WTC11 (cell line): ENCODE measurements around the gene GGACT. TPM values are rescaled to one million over a fixed set of nuclear protein-coding genes. Genes with fewer than 3 reads are reported as not detected.
A peak's percentile ranks its signal among the peaks of the same experiment; 100 is the strongest.

ENCODE experiments used
- ATAC-seq: fragments of 200-7000 bp; cut with Tn5 transposase; 2 replicates; pipeline ENCODE4 v1.10.0; 2021; ENCODE audit warnings: mild to moderate bottlenecking, moderate library complexity
- CTCF ChIA-PET: fragments of 300-600 bp; sonication (Branson Sonifier 250); formaldehyde crosslinking; loops from one replicate; lab custom pipeline; 2021; ENCODE audit warnings: antibody characterized with exemption; lab: Charles Lee
- POLR2A ChIA-PET: fragments of 350-600 bp; sonication (Branson Sonifier 250); formaldehyde crosslinking; loops from one replicate; lab custom pipeline; 2021; ENCODE audit warnings: antibody characterized with exemption; lab: Charles Lee
- DNase-seq: peaks from one replicate; pipeline ENCODE4 v3.0.0; 2021; ENCODE audit warnings: low spot score
- H3K27ac Mint-ChIP-seq: 2 replicates; pipeline ENCODE4 v1.8.0; 2021; ENCODE audit warnings: mixed read lengths
- H3K27me3 Mint-ChIP-seq: 2 replicates; pipeline ENCODE4 v1.8.0; 2021; ENCODE audit warnings: low read depth, mild to moderate bottlenecking, moderate library complexity, mixed read lengths
- H3K36me3 Mint-ChIP-seq: 2 replicates; pipeline ENCODE4 v1.8.0; 2021; ENCODE audit warnings: mixed read lengths
- H3K4me1 Mint-ChIP-seq: 2 replicates; pipeline ENCODE4 v1.8.0; 2022; ENCODE audit warnings: mixed read lengths
- H3K4me3 Mint-ChIP-seq: 2 replicates; pipeline ENCODE4 v1.8.0; 2021; ENCODE audit warnings: mild to moderate bottlenecking, moderate library complexity, mixed read lengths
- H3K9me3 Mint-ChIP-seq: 2 replicates; pipeline ENCODE4 v1.8.0; 2021; ENCODE audit warnings: mixed read lengths
- AR ChIP-seq: fragments of 250-450 bp; sonication (Bioruptor Pico); IDR thresholded peaks from 2 replicates; pipeline ENCODE4 v1.9.0; 2021; ENCODE audit warnings: mild to moderate bottlenecking
- CTCF ChIP-seq: fragments of 200-600 bp; IDR thresholded peaks from 2 replicates; pipeline ENCODE4 v1.8.0; 2022; ENCODE audit warnings: antibody characterized with exemption
- JAZF1 ChIP-seq: fragments of 250-450 bp; sonication (Bioruptor Pico); IDR thresholded peaks from 2 replicates; pipeline ENCODE4 v1.9.0; 2021; ENCODE audit warnings: moderate library complexity, mild to moderate bottlenecking, inconsistent platforms
- KAT7 ChIP-seq: sonication (generic); formaldehyde crosslinking; IDR thresholded peaks from 2 replicates; pipeline ENCODE4 v1.8.1; 2023; ENCODE audit warnings: missing genetic modification reagents, mild to moderate bottlenecking, borderline replicate concordance
- TCF7 ChIP-seq: sonication (generic); formaldehyde crosslinking; IDR thresholded peaks from 2 replicates; pipeline ENCODE4 v1.8.0; 2022; ENCODE audit warnings: mild to moderate bottlenecking, low read depth, missing genetic modification reagents, moderate library complexity
- TP53 ChIP-seq: sonication (generic); formaldehyde crosslinking; IDR thresholded peaks from 2 replicates; pipeline ENCODE4 v1.8.1; 2023; ENCODE audit warnings: mild to moderate bottlenecking, missing genetic modification reagents
- ZNF263 ChIP-seq: sonication (generic); formaldehyde crosslinking; IDR thresholded peaks from 2 replicates; pipeline ENCODE4 v1.8.1; 2022; ENCODE audit warnings: low read depth, mild to moderate bottlenecking, moderate library complexity, missing genetic modification reagents
- ZNF281 ChIP-seq: sonication (generic); formaldehyde crosslinking; IDR thresholded peaks from 2 replicates; pipeline ENCODE4 v1.8.0; 2023; ENCODE audit warnings: mild to moderate bottlenecking, missing genetic modification reagents
- ZSCAN18 ChIP-seq: fragments of 250-450 bp; sonication (Bioruptor Pico); IDR thresholded peaks from 2 replicates; pipeline ENCODE4 v2.1.2; 2022; ENCODE audit warnings: mild to moderate bottlenecking, moderate library complexity
- total RNA-seq: library from RNA; stranded (reverse); gene quantifications from 3 replicates; pipeline ENCODE4 v1.2.3, GENCODE V29; 2021
- TF ChIP-seq, protein P1 (sequence below): fragments of 250-450 bp; sonication (Bioruptor Pico); conservative IDR thresholded peaks from 2 replicates; pipeline ENCODE4 v1.9.0; 2021; ENCODE audit warnings: mild to moderate bottlenecking
- TF ChIP-seq, protein P2 (sequence below): fragments of 250-450 bp; sonication (Bioruptor Pico); IDR thresholded peaks from 2 replicates; pipeline ENCODE4 v1.9.0; 2021; ENCODE audit warnings: mild to moderate bottlenecking, borderline replicate concordance
- TF ChIP-seq, protein P3 (sequence below): sonication (generic); formaldehyde crosslinking; conservative IDR thresholded peaks from 2 replicates; pipeline ENCODE4 v1.8.1; 2023; ENCODE audit warnings: mild to moderate bottlenecking, low read depth, missing genetic modification reagents, moderate library complexity

The GGACT gene
- total RNA-seq, 1 experiment from 2014 or later: 2.4 TPM

DNA sequence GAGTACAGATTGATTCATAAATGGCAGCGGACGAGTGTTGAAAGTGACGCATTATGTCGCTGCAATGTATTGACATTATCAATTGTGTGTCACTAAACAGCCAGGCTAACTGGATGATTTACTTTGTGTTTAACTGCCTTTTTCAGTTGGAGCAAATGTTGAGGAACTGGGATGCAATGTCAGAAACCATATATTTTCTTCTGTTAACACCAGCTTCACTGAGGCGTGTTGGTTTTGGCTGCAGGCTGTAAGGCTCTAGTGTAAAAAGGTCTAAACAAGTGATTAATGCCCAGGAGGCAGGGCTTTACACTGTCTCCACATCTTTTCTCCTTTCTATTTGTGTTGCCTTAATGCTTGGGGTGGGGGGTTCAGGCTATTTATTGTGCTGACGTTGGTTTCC is 80.1 kb downstream of the GGACT start:
- no peak for TF ChIP-seq AR (CRISPR knock-in tag)
- TF ChIP-seq ZNF263 (CRISPR knock-in tag): no peak
- TF ChIP-seq CTCF: no peak
- no peak for TF ChIP-seq ZSCAN18
- no peak for TF ChIP-seq TCF7 (CRISPR knock-in tag)
- no peak for TF ChIP-seq KAT7
- TF ChIP-seq, protein P1, sequence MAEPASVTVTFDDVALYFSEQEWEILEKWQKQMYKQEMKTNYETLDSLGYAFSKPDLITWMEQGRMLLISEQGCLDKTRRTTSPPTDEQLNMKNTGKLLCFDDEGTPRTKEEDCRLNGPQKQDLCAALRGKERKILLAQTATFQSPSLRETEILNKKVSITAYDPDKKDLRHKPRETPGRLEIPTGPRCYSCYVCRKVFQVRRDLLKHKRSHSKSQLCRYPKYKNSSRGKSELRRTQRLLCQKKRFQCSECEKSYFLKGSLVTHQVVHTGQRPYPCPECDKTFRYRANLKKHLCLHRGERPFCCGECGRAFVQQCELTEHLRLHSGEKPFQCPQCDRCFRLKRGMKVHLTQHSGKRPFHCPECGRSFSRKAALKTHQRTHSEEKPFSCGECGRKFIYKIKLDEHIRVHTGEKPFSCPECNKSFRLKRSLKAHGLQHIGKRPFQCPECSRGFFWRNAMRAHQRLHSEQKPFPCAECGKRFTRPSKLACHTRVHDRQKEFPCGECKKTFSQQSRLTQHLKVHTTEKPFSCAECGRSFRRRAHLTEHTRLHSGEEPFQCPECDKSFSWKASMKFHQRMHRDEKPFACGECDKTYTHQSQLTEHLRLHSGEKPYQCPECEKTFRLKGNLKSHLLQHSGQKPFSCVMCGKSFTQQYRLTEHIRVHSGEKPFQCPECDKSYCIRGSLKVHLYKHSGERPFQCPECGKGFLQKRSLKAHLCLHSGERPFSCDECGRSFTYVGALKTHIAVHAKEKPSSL (CRISPR knock-in tag): no peak
- TF ChIP-seq, protein P2, sequence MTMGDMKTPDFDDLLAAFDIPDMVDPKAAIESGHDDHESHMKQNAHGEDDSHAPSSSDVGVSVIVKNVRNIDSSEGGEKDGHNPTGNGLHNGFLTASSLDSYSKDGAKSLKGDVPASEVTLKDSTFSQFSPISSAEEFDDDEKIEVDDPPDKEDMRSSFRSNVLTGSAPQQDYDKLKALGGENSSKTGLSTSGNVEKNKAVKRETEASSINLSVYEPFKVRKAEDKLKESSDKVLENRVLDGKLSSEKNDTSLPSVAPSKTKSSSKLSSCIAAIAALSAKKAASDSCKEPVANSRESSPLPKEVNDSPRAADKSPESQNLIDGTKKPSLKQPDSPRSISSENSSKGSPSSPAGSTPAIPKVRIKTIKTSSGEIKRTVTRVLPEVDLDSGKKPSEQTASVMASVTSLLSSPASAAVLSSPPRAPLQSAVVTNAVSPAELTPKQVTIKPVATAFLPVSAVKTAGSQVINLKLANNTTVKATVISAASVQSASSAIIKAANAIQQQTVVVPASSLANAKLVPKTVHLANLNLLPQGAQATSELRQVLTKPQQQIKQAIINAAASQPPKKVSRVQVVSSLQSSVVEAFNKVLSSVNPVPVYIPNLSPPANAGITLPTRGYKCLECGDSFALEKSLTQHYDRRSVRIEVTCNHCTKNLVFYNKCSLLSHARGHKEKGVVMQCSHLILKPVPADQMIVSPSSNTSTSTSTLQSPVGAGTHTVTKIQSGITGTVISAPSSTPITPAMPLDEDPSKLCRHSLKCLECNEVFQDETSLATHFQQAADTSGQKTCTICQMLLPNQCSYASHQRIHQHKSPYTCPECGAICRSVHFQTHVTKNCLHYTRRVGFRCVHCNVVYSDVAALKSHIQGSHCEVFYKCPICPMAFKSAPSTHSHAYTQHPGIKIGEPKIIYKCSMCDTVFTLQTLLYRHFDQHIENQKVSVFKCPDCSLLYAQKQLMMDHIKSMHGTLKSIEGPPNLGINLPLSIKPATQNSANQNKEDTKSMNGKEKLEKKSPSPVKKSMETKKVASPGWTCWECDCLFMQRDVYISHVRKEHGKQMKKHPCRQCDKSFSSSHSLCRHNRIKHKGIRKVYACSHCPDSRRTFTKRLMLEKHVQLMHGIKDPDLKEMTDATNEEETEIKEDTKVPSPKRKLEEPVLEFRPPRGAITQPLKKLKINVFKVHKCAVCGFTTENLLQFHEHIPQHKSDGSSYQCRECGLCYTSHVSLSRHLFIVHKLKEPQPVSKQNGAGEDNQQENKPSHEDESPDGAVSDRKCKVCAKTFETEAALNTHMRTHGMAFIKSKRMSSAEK: no peak
- TF ChIP-seq ZNF281 (CRISPR knock-in tag): no peak
- TF ChIP-seq, protein P3, sequence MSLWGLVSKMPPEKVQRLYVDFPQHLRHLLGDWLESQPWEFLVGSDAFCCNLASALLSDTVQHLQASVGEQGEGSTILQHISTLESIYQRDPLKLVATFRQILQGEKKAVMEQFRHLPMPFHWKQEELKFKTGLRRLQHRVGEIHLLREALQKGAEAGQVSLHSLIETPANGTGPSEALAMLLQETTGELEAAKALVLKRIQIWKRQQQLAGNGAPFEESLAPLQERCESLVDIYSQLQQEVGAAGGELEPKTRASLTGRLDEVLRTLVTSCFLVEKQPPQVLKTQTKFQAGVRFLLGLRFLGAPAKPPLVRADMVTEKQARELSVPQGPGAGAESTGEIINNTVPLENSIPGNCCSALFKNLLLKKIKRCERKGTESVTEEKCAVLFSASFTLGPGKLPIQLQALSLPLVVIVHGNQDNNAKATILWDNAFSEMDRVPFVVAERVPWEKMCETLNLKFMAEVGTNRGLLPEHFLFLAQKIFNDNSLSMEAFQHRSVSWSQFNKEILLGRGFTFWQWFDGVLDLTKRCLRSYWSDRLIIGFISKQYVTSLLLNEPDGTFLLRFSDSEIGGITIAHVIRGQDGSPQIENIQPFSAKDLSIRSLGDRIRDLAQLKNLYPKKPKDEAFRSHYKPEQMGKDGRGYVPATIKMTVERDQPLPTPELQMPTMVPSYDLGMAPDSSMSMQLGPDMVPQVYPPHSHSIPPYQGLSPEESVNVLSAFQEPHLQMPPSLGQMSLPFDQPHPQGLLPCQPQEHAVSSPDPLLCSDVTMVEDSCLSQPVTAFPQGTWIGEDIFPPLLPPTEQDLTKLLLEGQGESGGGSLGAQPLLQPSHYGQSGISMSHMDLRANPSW (CRISPR knock-in tag): no peak
- no peak for TF ChIP-seq TP53
- TF ChIP-seq JAZF1 (CRISPR knock-in tag): no peak

More for the DNA sequence above, 80.1 kb downstream of the GGACT start:
- H3K4me3 Mint-ChIP-seq: no peak overlapping the region
- peak overlapping the region; percentile 92 for H3K27ac Mint-ChIP-seq
- H3K27me3 Mint-ChIP-seq: no peaks in the 10 kb centered on the region
- DNase-seq (no peak), ATAC-seq (no peak)
- H3K36me3 Mint-ChIP-seq: no peaks in the 10 kb centered on the region
- ChIA-PET POLR2A (no interaction called here), CTCF (interaction anchor here (2.2 to 2.4 kb wide), 2 partner anchors 35 to 853 kb away, joined by 6 read pairs; no protein-coding TSS in a partner anchor)
- no peaks in the 10 kb centered on the region for H3K9me3 Mint-ChIP-seq
- H3K4me1 Mint-ChIP-seq: peaks cover 75% of the 10 kb centered on the region
